CD4-positive, alpha-beta T cell treated with Interleukin-15 for 4 hours (primary cell): ENCODE data around the gene CFAP161.
"Not testable (repeated sequence)": the region's sequence is repeated elsewhere in the genome, so short reads cannot be mapped to it uniquely, and the experiment has no call there.

ENCODE experiments used
- DNase-seq: peaks from one replicate; pipeline ENCODE4 v3.0.0-alpha.2; 2020; ENCODE audit warnings: low spot score

Gene CFAP161

DNA sequence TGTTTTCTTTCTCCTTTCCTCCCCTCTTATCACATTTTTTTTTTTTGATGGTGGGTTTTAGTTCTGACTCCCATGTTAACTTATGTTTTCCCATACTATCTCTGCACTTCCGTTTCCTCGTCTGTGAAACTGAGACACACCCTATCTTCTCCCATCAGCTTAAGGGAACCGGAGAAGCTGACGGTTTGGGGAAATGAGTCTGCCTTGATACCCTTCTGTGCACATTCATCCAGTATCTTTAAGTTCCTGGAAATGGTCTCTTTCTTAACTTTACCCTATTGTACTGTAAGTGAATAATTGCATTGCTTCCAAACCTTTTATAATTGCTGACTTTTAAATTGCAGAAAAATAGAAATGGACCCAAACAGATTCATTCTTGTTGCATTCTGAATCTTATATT is 26.2 kb upstream of the CFAP161 start:
- no peak for DNase-seq

DNA sequence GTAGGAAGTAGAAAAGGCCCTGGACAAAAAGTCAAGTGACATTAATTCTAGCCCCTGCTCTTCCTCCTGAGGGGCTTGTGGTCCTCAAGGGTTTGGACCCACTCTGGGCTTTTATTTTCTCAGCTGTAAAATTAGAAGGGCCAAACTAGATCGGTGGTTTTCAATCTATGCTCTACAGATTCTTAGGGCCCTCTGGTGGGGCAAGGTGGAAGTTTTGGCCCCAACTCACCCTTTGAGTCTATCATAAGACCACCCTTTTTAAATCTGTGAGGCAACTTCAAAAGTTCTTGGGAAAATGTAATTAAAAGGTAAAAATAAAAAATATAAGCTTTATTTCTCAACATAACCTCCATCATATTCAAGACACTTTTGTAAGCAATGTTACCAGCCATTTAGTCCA is 25.6 kb upstream of the CFAP161 start:
- DNase-seq, result no peak

DNA sequence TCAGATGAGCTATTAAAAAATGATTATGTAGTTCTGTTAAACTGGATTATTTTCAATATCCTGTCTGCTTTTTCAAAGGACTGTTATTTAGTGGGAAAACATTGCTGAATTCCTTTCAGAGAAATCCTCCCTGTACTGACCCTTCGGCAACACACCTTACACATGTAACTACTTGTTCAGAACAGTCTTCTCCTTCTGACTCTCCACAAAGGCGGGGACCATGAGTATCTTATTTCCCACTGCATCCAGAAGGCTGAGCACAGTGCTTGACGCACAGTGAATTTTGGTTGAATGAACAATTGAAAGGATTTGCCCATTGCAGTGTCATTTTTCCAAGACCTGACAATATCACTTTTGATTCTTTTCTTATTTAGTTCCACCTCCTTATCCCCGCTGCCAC is 23.1 kb upstream of the CFAP161 start:
- DNase-seq, result no peak

DNA sequence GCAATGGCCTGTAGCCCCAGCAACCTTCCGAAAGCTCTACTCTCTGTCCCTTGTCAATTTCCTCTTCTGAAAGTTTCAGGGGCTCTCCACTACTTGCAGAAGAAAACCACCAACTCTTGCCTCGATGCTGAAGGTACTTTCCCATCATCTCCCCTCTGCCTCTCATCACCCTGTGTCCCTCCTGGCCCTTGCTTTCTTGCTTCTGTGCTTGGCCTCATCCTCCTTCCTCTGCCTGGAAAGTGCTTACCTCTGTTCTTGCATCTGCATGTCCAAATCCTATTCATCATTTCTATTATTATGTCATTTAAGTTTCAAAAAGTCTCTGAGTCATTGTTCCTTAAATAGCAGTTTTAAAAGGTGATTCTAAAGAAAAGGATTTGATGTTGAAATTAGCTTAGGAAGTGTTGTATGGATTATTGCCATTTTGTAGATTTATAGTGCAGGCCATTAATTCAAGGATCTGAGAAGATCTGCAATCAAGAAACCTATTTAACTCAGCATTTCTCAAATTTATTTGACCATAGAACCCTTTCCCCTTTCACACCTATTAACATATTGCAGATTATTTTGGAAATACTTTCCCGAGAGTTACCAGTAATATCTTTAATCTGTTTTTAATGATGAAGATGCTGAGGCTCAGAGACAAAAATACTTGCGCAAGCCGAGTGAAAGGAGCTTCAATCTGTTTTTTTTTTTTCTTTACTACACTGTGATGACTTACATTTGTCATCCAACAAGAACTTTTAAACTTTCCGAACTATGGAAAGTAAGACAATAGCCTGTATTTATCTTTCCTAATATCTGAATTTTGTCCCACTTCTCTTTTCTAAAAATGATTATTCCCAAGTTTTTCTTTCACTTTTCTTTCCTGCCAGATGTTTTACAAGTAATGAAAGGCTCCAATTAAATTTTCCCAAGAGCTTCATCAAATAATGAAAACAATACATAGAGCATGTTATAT is 22.3 kb upstream of the CFAP161 start:
- no peak for DNase-seq

DNA sequence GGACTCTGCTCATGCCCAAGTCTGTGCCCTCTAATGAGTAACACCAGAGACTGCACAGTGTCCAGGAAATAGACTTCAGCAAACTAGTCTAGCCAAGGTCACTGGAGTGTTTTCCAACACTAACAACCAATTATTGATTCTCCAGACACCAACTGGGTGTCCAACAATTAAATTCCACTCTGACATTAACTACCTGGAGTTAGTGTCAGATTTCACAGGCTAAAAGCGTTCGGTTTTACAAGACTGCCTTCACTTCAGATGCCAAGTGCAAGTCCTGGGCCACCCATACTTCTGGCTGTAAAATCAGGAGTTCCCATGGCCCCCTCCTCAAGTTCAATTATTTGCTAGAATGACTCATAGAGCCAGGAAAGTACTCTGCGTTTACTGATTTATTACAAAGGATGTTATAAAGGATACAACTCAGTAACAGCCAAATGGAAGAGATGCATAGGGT is 20.8 kb upstream of the CFAP161 start:
- DNase-seq, result no peak

DNA sequence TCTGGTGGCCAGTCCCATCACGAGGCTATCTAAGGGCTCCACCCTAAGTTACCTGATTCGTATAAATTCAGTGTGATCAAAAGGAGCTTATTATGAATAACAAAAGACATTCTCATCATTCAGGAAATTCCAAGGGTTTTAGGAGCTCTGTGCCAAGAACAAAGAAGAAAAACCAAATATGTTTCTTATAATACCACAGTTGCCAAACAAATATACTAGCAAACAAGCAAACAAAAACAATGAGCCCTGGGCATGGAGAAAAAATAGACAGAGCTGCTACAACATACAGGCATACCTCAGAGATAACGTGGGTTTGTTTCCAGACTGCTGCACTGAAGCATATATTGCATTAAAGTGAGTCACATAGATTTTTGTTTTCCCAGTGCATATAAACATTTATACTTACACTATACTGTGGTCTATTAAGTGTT is 20.2 kb upstream of the CFAP161 start:
- no peak for DNase-seq

DNA sequence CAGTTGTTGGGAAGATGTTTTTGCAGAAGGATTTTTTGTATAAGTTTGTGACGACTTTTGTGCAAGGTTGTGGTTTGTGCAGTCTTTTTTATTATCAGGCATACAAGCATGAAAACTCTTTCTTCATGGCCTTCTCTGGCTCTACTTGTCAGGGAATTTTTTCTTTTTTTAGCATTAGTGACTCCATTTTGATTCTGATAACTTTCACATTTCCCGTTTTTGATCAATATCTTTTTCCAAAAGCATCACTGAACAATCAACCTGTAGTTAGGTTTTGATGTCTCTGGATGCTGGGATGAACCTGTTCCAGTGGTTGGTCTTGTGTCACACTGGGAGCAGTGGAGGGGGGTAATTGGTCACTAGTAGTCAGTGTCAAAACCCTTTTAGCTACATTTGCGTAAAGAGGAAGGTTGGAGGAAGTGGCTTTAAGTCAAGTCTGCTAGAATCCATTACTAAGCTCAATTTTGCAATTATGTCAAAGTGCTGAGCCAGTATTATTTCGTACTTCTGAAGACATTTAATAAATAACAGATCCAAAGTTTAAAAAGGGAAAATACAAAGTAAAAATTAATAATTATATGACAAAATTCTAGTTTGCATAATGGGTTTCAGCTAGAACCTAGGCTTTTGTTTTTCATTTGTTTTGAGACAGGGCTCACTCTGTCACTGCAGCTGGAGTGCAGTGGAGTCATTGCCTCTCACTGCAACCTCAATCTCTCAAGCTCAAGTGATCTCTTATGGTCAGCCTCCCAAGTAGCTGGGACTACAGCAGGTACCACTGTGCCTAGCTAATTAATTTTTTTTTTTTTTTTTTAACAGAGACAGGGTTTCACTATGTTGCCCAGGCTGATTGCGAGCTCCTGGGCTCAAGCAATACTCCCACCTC is 18.8 kb upstream of the CFAP161 start:
- no peak for DNase-seq

DNA sequence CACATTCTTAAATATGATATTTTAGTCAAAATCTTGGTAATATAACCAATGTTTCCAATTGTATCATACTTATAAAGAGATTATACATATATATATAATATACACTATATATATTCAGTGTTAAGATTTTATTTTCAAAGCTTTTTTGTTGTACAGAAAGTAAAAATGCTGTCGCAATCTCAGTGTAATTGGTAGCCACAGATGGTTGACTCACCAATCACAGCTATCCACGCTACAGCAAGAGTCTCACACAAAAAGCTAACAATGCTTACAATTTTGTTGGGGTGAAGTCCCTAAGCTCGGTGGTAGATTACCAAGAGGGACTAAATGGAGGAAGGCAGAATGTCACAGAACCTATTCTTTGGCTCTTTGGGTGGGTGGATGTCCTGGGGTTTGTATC is 16.9 kb upstream of the CFAP161 start:
- DNase-seq, result no peak

DNA sequence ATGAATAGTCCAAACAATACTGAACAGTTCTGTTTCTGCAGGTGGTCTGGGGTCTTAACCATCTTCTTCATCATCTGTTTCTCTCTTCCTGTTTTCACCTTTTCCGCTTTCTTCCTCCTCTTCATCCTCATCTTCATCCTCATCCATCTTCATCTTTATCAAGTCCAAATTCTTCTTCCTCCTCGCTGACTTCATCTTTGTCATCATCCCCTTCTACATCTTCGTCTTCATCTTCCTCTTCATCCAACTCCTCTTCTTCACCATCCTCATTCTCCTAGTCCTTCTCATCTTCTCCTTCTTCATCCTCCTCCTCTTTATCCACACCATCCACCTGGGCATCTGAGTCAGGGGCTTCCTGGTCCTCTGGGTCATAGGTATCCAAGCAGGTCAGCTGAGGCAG is 16.5 kb upstream of the CFAP161 start:
- no peak for DNase-seq

DNA sequence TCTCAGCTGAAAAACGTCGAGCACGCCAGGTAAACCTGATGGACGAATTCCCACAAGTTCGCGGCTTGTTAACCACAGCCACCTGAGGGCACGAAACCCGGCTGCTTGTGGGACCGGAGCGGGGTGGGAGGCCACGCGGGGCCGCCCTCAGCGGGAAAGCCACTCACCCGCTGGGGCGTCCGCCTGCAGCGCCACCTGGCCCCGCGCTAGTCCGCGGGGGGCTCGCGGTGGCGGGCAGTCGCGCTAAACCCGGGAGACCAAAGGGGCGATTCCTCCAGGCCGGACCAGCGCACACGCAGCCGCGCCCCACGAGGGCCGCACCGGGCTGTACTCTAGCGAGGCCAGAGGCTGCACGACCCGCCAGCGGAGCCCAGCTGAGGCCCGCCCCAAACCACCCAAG is 15.7 kb upstream of the CFAP161 start:
- DNase-seq, result no peak

DNA sequence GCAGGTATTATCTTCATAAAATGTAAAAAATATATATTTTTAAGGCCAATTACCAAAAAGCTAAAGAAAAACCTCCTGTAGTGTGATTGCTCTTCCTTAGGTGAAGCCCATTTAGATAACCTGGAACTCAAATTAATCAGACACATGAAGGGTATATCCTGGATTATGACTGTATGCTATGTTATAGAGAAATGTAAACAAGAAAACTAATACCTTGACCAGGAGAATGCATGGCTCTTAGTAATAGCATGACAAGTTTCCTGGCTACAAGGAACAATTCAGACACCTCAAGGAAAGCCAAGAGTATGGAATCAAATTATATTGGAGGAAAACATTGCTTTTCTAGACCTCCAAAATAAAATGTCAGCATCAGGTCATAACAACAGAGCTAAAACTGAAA is 14.0 kb upstream of the CFAP161 start:
- DNase-seq, result no peak

DNA sequence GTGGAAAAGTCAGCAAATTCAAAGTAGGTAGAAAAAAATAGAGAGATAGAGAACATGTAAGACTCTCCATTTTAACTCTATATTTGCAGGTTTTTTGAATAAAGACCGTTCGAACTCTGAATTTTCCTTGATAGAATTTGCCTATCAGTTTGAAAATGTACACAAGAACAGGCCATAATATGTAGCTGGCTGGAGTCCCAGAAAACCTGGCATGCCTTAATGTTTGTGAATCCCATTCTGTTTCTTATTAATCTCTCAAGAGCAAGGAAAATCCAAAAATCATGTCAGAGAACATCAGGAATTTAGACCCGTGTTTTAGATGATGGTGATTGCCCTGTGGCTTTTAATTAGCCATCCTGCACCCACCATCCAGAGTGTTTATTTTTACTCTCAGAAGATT is 7.2 kb upstream of the CFAP161 start:
- DNase-seq, result no peak

DNA sequence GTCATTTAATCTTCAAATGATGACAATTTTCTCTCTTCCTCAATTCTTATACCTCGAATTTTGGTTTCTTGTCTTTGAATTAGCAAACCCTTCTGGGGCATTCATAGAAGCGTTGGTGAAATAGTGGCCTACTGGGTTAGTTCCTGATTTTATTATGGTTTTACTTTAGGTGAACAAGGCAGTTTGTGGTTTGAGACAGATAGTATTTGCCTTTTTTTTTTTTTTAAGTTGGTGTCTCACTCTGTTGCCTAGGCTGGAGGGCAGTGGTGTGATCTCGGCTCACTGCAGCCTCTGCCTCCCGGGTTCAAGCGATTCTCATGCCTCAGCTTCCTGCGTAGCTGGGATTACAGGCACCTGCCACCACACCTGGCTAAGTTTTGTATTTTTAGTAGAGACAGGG is 7.4 kb downstream of the CFAP161 start:
- DNase-seq, result not testable (repeated sequence)

DNA sequence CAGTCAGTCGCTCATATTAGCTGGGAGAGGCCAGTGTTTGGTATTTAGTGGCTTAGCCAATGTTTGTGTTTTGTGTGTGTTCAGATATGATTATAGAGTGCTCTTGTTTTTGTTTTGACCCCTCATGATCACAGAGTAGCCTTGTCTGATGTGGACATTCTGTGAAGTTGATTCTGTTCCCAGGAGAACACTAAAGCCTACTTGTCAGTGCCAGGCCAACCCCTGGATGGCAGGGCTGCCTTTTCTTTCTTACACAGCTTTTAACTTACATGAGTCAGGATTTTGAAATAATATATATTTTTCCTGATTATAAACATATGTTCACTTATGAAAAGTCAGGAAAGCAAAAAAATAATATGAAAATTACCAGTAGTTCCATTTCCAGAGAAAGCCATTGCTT is 11.9 kb downstream of the CFAP161 start:
- no peak for DNase-seq

DNA sequence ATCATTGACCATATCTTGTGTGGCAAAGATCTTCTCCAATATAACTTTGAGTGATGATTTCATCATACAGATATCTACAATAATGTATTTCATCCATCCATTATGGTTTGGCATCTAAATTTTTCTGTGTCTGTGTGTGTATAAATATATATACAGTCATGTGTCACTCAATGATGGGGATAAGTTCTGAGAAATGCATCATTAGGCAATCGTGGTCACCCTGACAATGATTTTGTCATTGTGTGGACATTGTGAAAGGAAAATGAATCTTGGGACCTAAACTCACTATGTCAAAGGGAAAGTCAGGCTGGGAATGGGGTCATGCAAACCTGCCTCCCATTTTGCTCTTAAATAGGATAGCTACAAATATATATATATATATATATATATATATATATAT is 12.4 kb downstream of the CFAP161 start:
- no peak for DNase-seq

DNA sequence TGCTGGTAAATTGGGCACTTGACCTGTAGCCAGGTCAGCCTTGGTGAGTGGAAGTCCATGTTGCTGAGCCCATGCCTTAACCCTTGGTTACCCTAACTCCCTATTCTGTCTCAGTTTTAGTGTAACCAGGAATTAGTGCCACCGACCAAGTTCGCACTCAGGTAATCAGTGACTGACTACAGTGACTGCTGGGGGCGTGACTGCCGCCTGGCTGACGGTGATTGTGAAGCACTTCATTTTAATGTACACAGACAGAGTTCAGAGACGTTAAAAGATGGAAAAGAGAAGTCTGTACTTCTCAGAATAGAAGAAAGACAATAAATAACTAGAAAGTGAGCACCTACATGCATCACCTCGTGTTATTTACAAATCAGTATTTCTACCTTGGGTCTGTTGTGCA is 17.3 kb downstream of the CFAP161 start:
- DNase-seq, result no peak

DNA sequence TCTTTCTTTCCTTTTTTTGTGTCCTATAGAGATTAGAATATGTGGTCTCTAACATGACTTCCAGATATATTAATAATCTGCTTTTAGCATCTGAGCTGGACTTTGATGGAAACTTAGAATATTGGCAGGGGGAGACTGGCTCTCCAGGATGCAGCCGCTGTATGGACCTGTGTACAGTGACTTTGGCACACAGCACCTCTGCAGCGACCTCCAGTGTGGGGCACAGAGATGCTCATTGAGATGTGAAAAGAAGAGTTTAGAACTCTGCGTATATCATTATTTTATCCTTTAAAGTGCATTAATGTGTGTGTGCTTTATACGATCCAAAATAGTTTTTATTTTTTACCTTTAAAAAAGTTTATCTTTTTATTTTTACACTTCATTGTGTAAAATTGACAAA is 18.3 kb downstream of the CFAP161 start:
- DNase-seq, result no peak

DNA sequence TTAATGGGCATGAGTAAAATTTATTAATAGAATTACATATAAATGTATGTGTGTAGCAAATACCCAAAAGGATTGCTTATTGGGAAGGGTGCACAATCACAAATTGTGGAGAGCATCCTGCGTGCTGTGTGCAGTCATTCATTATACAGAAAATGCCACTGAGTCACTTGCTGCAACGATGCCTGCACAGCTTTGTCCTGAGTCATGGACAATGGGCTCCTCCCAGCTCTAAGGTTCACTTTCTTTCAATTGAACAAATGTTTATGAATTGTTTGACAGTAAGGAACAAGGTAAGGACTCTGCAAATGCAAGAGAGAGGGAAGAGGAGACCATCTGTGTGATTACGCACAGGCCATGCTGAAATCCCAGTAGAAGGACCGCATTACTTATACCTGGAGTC is 18.7 kb downstream of the CFAP161 start:
- DNase-seq, result no peak

DNA sequence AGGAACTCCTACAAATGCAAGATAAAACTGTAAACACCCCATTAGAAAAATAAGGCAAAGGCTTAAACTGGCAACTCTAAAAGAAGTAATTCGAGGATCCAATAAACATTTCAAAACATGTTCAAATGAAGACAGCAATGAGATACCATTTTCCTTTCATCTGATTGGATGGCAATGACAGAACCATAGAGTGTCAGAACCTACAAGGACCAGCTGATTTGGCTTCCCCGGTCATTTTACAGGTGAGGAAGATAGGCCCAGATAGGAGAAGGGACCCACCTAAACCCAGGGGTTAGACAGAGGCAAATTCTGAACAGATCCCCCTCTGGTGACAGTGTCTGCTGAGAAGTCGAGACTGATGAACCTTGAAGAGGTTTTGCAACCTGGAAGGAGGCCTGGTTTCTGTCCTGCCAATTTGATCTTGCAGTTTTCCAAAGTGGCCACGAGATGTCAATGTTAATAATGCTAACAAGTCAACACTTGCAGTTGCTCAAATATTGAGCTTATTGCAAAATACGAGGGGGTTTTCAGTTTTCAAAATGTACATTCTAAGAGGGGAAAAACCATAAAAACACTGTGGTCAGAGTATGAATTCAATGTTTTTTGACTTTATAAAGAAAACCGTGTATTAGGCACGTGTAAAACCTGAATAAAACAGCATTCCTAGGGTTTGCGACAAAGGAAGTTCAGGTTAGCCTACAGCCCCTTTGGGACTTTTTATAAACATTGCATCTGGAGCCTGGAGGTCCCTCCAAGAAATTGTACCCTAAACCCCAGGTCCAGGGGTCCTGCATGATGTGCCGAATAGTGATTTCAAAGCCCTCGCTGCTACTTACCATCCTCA is 21.5 kb downstream of the CFAP161 start:
- DNase-seq, result peak; percentile 18

DNA sequence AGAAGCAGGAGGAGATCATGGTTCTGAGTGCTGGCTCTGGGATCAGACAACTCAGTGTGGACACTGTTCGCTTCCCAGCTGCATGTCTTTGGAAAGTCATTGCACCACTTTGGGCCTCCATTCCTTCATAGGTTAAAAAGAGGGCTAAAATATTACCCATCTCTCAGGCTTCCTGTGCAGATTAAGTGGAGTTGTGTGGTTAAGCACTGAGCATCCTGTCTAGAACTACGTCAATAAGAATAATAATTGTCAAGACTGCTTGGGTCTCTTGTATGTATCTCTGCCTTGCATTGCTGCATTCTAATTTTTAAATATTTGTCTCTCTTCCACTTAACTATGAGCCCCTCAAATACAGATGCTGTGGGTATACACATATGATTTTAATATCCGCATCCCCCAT is 22.3 kb downstream of the CFAP161 start:
- DNase-seq, result no peak

DNA sequence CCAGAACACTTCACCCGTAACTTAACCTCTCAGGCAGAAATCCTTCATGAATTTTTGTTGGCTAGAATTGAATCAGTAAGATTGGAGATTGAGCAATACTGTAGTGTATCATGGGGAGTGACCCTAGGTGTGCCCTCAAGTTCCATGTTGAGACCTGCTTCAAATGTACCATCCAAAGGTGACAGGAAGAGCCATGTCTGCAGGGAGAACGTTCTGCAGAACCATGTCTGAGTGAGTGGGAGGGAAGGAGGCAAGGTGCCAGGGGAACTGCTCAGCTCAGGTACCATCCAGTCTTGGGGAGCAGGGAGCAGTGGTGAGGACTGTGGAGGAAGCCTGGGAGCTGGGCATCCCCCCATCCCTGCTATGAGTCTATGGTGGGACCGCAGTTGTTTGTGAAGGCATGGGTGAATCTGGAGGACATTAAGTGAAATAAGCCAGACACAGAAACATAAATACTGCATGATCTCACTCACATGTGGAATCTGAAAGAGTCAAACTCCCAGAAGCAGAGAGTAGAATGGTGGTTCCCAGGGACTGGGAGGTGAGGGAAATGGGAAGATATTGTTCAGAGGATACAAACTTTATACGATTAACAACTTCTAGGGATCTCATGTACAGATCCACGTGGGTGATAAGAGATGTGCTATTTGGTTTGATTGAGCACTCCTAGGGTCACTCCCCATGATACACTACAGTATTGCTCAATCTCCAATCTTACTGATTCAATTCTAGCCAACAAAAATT is 23.3 kb downstream of the CFAP161 start:
- DNase-seq, result no peak

DNA sequence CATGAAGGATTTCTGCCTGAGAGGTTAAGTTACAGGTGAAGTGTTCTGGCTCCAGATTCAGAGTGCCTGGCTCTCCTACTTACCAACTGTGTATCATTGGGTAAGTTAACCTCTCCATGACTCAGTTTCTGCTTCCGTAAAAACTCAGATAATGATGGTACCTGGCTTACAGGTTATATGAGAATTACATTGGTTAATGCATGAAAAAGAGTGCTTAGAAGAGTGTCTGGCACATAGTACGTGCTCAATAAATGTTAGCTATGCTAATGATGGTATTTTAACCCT is 23.8 kb downstream of the CFAP161 start:
- no peak for DNase-seq
